PC-3 (cell line): Measurements from ENCODE around the gene ARHGAP12.

Experiments
- EZH2 ChIP-seq: fragments of 300-600 bp; sonication (generic); IDR thresholded peaks from one replicate; pipeline ENCODE4 v1.6.1; 2017; ENCODE audit warnings: antibody characterized with exemption, mild to moderate bottlenecking, low read length; ENCODE audit not compliant: unreplicated experiment
- TF ChIP-seq, protein P1 (sequence below): fragments of 300-600 bp; sonication (generic); conservative IDR thresholded peaks from 2 replicates; pipeline ENCODE4 v1.5.1; 2017; ENCODE audit warnings: antibody characterized with exemption, low read depth, mild to moderate bottlenecking, low read length

- no peak for TF ChIP-seq EZH2
- TF ChIP-seq, protein P1, sequence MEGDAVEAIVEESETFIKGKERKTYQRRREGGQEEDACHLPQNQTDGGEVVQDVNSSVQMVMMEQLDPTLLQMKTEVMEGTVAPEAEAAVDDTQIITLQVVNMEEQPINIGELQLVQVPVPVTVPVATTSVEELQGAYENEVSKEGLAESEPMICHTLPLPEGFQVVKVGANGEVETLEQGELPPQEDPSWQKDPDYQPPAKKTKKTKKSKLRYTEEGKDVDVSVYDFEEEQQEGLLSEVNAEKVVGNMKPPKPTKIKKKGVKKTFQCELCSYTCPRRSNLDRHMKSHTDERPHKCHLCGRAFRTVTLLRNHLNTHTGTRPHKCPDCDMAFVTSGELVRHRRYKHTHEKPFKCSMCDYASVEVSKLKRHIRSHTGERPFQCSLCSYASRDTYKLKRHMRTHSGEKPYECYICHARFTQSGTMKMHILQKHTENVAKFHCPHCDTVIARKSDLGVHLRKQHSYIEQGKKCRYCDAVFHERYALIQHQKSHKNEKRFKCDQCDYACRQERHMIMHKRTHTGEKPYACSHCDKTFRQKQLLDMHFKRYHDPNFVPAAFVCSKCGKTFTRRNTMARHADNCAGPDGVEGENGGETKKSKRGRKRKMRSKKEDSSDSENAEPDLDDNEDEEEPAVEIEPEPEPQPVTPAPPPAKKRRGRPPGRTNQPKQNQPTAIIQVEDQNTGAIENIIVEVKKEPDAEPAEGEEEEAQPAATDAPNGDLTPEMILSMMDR, result no peak
Measured at GRCh38 chr10:31774299-31774900, 154.2 kb downstream of the ARHGAP12 start.
